ENCODE measurements around the gene TBC1D22A. TPM values are rescaled to one million over a fixed set of nuclear protein-coding genes. Genes with fewer than 3 reads are reported as not detected.

TBC1D22A gene
- total and polyA plus RNA-seq, 9 of the 15 experiments (the other 6 are each of a cell fraction or from before 2014, with no cell fraction given), result 0.20 to 11.5 (median 5.2) TPM

GRCh38 chr22:47129902-47130635 lies 367.6 kb downstream of the TBC1D22A start (continued):
- no peak for TF ChIP-seq ZBTB34 (CRISPR knock-in tag; IDR thresholded peaks at IDR 0.05)
- TF ChIP-seq NR2C2 (CRISPR knock-in tag; IDR thresholded peaks at IDR 0.05), result no peak
- TF ChIP-seq NR2C2 (tag; IDR thresholded peaks at IDR 0.05), result no peak
- TF ChIP-seq TOE1 (IDR thresholded peaks at IDR 0.05; ENCODE audit: borderline replicate concordance), result no peak
- no peak for TF ChIP-seq TOE1 (CRISPR knock-in tag; IDR thresholded peaks at IDR 0.05; ENCODE audit: borderline replicate concordance, low read depth)
- TF ChIP-seq ZNF311 (CRISPR knock-in tag; IDR thresholded peaks at IDR 0.05), result no peak
- TF ChIP-seq PHF21A (IDR thresholded peaks at IDR 0.05; ENCODE audit: borderline replicate concordance, low read depth), result no peak
- peak; percentile 31; the same call in 1 of the 2 replicates for TF ChIP-seq TFAP4 (CRISPR knock-in tag; IDR thresholded peaks at IDR 0.05; ENCODE audit: borderline replicate concordance)
- TF ChIP-seq ZNF699 (CRISPR knock-in tag; IDR thresholded peaks at IDR 0.05; ENCODE audit: insufficient replicate concordance), result no peak
- no peak for TF ChIP-seq ARNT (IDR thresholded peaks at IDR 0.05)
- no peak for TF ChIP-seq ZNF277 (CRISPR knock-in tag; IDR thresholded peaks at IDR 0.05; ENCODE audit: borderline replicate concordance)
- peak; percentile 68 for TF ChIP-seq MGA (IDR thresholded peaks at IDR 0.05)

All from K562 (cell line).